Activated naive CD8-positive, alpha-beta T cell treated with anti-CD3 and anti-CD28 coated beads, Interleukin-2, amount 10 ng/mL, durations not matched to agents 7 days and 5 days (primary cell): ENCODE results near the gene HNRNPA2B1. TPM values are rescaled to one million over a fixed set of nuclear protein-coding genes. Genes with fewer than 3 reads are reported as not detected.
"Not testable (repeated sequence)": the region's sequence is repeated elsewhere in the genome, so short reads cannot be mapped to it uniquely, and the experiment has no call there.

Experiments used
- ATAC-seq: fragments of 150-1000 bp; cut with Tn5 transposase; one replicate; pipeline ENCODE4 v1.10.0; 2021; ENCODE audit warnings: low read depth, moderate library complexity
- POLR2A ChIA-PET: fragments of 350-600 bp; sonication (Branson Sonifier 250); formaldehyde crosslinking; loops from one replicate; lab custom pipeline; 2021; ENCODE audit warnings: antibody characterized with exemption; lab: Charles Lee
- DNase-seq: peaks from one replicate; pipeline ENCODE4 v3.0.0; 2021
- H3K27ac Mint-ChIP-seq: one replicate; pipeline ENCODE4 v1.8.0; 2022; ENCODE audit warnings: mild to moderate bottlenecking, mixed read lengths
- H3K27me3 Mint-ChIP-seq: one replicate; pipeline ENCODE4 v1.8.0; 2022; ENCODE audit warnings: mild to moderate bottlenecking, moderate library complexity, mixed read lengths
- H3K36me3 Mint-ChIP-seq: one replicate; pipeline ENCODE4 v1.8.0; 2021; ENCODE audit warnings: mild to moderate bottlenecking, mixed read lengths
- H3K4me1 Mint-ChIP-seq: one replicate; pipeline ENCODE4 v1.8.0; 2021; ENCODE audit warnings: mixed read lengths
- H3K4me3 Mint-ChIP-seq: one replicate; pipeline ENCODE4 v1.8.0; 2022; ENCODE audit warnings: mild to moderate bottlenecking, moderate library complexity, mixed read lengths
- H3K9me3 Mint-ChIP-seq: one replicate; pipeline ENCODE4 v1.8.0; 2021; ENCODE audit warnings: mixed read lengths
- total RNA-seq, 2 experiments: library from RNA; stranded (reverse); gene quantifications; one replicate each; pipeline ENCODE4 v1.2.3, GENCODE V29; 2021

The HNRNPA2B1 gene
- total RNA-seq, 2 experiments from 2014 or later: 653 to 667 TPM

DNA sequence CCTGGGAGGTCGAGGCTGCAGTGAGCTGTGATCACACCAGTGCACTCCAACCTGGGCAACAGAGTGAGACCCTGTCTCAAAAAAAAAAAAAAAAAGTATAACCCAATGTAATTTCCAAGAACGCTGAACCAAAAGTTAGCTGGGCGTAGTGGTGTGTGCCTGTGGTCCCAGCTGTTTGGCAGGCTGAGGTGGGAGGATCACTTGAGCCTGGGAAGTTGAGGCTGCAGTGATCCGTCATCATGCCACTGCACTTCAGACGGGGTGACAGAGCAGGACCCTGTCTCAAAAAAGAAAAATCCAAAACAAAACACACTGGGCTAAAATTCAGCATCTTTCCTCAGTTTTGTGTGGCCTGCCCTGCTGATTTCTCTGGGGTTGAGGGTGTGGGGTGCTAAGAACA is 21.1 kb downstream of the HNRNPA2B1 start:
- no peak for ATAC-seq
- Mint-ChIP-seq H3K27ac (no peak overlapping the region), H3K4me3 (no peak overlapping the region), H3K9me3 (no peaks in the 10 kb centered on the region), H3K36me3 (no peaks in the 10 kb centered on the region), H3K27me3 (no peaks in the 10 kb centered on the region), H3K4me1 (peaks cover 5% of the 10 kb centered on the region)
- no peak for DNase-seq
- POLR2A ChIA-PET: interaction anchor here (0.6 to 4.1 kb wide), 4 partner anchors 10 to 23 kb away, joined by 3 to 17 read pairs (median 4); partner anchors contain the start of genes CBX3 and HNRNPA2B1

DNA sequence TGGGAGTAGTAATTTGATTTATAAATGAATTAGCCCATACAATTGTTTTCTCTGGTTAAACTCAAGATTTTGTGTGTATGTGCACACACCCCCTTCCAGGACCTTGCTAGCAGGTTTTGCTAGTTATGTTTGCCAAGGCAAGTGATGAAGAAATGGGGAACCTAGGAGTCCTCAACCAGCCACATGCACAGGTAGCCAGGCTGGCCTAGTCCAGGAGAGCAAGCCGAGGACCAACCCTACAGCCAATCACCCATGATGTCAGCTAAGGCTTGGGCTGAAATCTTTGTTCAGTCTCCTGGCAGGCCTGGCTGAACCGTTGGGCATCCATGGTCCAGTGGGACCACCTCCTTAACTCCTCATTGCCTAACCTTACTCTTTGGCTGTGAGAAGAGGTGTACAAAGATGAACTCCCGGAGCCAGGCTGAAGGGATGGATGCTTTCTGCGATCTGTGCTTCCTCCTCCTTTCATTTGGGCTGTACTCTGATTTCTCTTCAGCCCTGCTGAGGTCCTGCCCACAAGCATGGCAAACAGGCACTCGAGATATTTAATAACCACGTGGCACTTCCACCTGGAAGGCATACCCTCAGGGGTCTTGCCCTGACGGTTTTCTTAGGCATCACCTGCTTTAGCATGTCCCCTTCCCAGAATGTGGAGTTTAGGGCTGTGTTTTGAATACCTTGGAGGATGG is 22.1 kb downstream of the HNRNPA2B1 start:
- Mint-ChIP-seq H3K36me3 (peaks cover 9% of the 10 kb centered on the region), H3K4me1 (peaks cover 13% of the 10 kb centered on the region), H3K27ac (no peak overlapping the region), H3K9me3 (no peaks in the 10 kb centered on the region), H3K4me3 (no peak overlapping the region), H3K27me3 (no peaks in the 10 kb centered on the region)
- no peak for ATAC-seq
- DNase-seq: no peak
- POLR2A ChIA-PET: interaction anchor here (1.5 kb wide), 1 partner anchor 22 kb away, joined by 3 read pairs; no protein-coding TSS in a partner anchor

DNA sequence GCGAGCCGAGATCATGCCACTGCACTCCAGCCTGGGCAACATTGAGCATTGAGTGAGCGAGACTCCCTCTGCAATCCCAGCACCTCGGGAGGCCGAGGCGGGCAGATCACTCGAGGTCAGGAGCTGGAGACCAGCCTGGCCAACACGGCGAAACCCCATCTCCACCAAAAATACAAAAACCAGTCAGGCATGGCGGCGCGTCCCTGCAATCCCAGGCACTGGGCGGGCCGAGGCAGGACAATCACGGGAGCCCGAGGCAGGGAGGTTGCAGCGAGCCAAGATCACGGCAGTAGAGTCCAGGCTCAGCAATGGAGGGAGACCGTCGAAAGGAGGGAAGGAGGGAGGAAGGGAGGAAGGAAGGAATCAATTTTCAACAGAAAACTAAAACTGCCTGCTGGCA is 23.3 kb downstream of the HNRNPA2B1 start:
- H3K27ac Mint-ChIP-seq, H3K4me3 Mint-ChIP-seq, H3K27me3 Mint-ChIP-seq, POLR2A ChIA-PET, H3K9me3 Mint-ChIP-seq, DNase-seq, ATAC-seq: not testable (repeated sequence)
- Mint-ChIP-seq H3K36me3 (peaks cover 11% of the 10 kb centered on the region), H3K4me1 (peaks cover 17% of the 10 kb centered on the region)

DNA sequence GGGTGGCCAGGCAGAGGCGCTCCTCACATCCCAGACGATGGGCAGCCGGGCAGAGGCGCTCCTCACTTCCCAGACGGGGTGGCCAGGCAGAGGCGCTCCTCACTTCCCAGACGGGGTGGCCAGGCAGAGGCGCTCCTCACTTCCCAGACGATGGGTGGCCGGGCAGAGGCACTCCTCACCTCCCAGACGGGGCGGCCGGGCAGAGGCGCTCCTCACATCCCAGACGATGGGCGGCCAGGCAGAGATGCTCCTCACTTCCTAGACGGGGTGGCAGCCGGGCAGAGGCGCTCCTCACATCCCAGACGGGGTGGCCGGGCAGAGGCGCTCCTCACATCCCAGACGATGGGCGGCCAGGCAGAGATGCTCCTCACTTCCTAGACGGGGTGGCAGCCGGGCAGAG is 23.9 kb downstream of the HNRNPA2B1 start:
- H3K9me3 Mint-ChIP-seq, DNase-seq, H3K4me3 Mint-ChIP-seq, H3K27me3 Mint-ChIP-seq, POLR2A ChIA-PET, H3K27ac Mint-ChIP-seq, ATAC-seq: not testable (repeated sequence)
- H3K36me3 Mint-ChIP-seq: peaks cover 14% of the 10 kb centered on the region
- peaks cover 17% of the 10 kb centered on the region for H3K4me1 Mint-ChIP-seq

DNA sequence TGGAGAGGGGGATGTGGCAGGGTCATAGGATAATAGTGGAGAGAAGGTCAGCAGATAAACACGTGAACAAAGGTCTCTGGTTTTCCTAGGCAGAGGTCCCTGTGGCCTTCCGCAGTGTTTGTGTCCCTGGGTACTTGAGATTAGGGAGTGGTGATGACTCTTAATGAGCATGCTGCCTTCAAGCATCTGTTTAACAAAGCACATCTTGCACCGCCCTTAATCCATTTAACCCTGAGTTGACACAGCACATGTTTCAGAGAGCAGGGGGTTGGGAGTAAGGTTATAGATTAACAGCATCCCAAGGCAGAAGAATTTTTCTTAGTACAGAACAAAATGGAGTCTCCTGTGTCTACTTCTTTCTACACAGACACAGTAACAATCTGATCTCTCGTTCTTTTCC is 24.6 kb downstream of the HNRNPA2B1 start:
- H3K27ac Mint-ChIP-seq, H3K9me3 Mint-ChIP-seq, DNase-seq, ATAC-seq, POLR2A ChIA-PET, H3K27me3 Mint-ChIP-seq, H3K4me3 Mint-ChIP-seq: not testable (repeated sequence)
- Mint-ChIP-seq H3K36me3 (peaks cover 17% of the 10 kb centered on the region), H3K4me1 (peaks cover 17% of the 10 kb centered on the region)

DNA sequence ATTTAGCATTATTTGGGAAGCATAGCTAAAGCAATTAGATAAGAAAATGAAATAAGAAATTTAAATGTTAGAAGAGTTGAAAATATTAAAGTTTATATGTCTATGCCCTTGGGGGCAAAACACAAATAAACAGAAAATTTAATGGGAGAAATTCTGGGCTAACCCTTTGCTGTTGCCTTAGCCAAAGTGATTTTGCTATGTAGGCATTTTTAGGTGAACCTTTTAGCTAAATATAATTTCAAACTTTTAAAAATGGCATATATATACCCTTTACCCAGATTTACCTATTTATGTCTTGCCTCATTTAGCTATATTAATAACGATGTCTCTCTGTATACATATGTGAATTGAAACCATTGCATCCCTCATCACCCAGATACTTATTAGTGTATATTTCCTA is 28.5 kb downstream of the HNRNPA2B1 start:
- Mint-ChIP-seq H3K36me3 (peaks cover 23% of the 10 kb centered on the region), H3K27me3 (no peaks in the 10 kb centered on the region), H3K27ac (no peak overlapping the region), H3K4me3 (no peak overlapping the region), H3K9me3 (peaks cover 2% of the 10 kb centered on the region), H3K4me1 (peaks cover 29% of the 10 kb centered on the region)
- POLR2A ChIA-PET: interaction anchor here (1.2 kb wide), 1 partner anchor 10 kb away, joined by 3 read pairs; no protein-coding TSS in a partner anchor
- ATAC-seq (no peak), DNase-seq (no peak)

DNA sequence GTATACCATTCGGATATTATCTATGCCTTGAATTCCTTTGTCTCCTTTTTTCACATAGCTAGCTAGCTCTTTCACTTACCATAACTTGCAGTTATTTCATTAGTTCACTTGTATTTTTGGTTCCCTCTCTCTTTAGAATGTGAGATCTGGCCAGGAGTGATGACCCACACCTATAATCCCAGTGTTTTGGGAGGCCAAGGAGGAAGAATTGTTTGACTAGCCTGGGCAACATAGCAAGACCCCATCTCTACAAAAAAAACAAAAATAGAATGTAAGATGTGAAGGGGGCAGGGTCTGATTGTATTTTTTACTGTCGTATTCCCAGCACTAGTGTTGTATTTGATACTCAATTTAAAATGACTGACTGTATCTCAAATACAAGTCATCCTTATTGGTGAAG is 28.9 kb downstream of the HNRNPA2B1 start:
- DNase-seq (no peak), ATAC-seq (no peak)
- no peak overlapping the region for H3K4me3 Mint-ChIP-seq
- H3K27me3 Mint-ChIP-seq: no peaks in the 10 kb centered on the region
- H3K27ac Mint-ChIP-seq: no peak overlapping the region
- peaks cover 23% of the 10 kb centered on the region for H3K36me3 Mint-ChIP-seq
- H3K4me1 Mint-ChIP-seq: peaks cover 33% of the 10 kb centered on the region
- H3K9me3 Mint-ChIP-seq: peaks cover 2% of the 10 kb centered on the region
- POLR2A ChIA-PET: interaction anchor here (1.2 kb wide), 1 partner anchor 11 kb away, joined by 3 read pairs; no protein-coding TSS in a partner anchor

DNA sequence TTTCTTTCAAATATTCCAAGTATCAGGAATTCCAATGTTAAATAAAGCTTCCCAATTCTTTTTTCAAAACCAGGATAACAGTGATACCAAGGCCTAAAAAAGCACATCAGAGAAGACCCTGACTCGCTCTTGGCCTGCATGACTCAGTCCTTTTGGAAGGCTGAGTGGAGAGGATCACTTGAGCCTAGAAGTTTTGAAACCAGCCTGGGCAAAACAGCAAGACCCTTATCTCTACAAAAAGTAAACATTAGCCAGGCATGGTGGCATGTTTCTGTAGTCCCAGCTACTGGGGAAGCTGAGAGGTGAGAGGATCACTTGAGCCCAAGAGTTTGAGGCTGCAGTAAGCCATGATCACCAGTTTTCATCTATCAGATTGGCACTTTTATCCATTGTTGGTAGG is 29.9 kb downstream of the HNRNPA2B1 start:
- DNase-seq: no peak
- Mint-ChIP-seq H3K27ac (no peak overlapping the region), H3K4me1 (peaks cover 37% of the 10 kb centered on the region), H3K36me3 (peaks cover 23% of the 10 kb centered on the region), H3K4me3 (no peak overlapping the region), H3K27me3 (no peaks in the 10 kb centered on the region), H3K9me3 (peaks cover 2% of the 10 kb centered on the region)
- POLR2A ChIA-PET: no interaction called here
- ATAC-seq: no peak

DNA sequence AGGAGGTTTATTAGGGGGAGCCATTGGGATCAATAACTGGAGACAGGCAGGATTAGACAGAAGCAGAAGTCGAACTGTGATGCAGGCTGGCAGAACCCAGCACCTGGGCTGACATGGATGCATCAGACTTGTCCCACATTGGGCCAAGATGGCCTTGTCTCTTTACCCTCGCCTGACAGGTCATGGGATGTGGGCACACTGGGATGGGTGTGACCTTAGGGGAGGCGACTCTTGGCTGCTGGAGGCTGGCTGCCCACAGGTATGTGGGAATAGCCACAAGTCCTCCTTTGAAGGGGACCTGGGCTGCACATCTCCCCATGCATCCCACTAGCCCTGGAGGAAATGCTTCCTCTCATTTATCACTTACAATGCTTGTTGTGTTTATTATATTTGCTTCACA is 31.3 kb downstream of the HNRNPA2B1 start:
- DNase-seq: no peak
- H3K27ac Mint-ChIP-seq: no peak overlapping the region
- peaks cover 2% of the 10 kb centered on the region for H3K9me3 Mint-ChIP-seq
- no peaks in the 10 kb centered on the region for H3K27me3 Mint-ChIP-seq
- peaks cover 33% of the 10 kb centered on the region for H3K4me1 Mint-ChIP-seq
- peaks cover 22% of the 10 kb centered on the region for H3K36me3 Mint-ChIP-seq
- H3K4me3 Mint-ChIP-seq: no peak overlapping the region
- no peak for ATAC-seq
- POLR2A ChIA-PET: interaction anchor here (1.0 kb wide), 1 partner anchor 13 kb away, joined by 3 read pairs; no protein-coding TSS in a partner anchor

DNA sequence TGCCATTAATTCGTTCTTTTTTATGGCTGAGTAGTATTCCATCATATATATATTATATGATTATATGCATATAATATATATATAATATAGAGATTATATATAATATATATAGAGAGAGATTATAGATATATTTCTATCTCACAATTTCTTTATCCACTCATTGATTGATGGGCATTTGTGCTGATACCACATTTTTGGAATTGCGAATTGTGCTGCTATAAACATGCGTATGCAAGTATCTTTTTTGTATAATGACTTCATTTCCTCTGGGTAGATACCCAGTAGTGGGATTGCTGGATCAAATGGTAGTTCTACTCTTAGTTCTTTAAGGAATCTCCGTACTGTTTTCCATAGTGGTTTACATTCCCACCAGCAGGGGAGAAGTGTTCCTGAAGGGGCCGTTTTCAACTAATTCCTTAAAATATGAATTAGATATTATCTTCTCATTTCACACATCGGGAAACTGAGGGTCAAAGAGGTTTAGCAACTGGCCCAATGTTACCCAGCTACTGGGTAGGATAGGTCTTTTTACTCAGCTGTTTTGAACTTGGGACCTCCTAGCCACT is 32.0 kb downstream of the HNRNPA2B1 start:
- peaks cover 19% of the 10 kb centered on the region for H3K36me3 Mint-ChIP-seq
- no peak overlapping the region for H3K27ac Mint-ChIP-seq
- peaks cover 2% of the 10 kb centered on the region for H3K9me3 Mint-ChIP-seq
- DNase-seq: no peak
- no peak for ATAC-seq
- no peak overlapping the region for H3K4me3 Mint-ChIP-seq
- H3K27me3 Mint-ChIP-seq: no peaks in the 10 kb centered on the region
- POLR2A ChIA-PET: interaction anchor here (2.5 kb wide), 1 partner anchor 19 kb away, joined by 6 read pairs; no protein-coding TSS in a partner anchor
- peaks cover 26% of the 10 kb centered on the region for H3K4me1 Mint-ChIP-seq

DNA sequence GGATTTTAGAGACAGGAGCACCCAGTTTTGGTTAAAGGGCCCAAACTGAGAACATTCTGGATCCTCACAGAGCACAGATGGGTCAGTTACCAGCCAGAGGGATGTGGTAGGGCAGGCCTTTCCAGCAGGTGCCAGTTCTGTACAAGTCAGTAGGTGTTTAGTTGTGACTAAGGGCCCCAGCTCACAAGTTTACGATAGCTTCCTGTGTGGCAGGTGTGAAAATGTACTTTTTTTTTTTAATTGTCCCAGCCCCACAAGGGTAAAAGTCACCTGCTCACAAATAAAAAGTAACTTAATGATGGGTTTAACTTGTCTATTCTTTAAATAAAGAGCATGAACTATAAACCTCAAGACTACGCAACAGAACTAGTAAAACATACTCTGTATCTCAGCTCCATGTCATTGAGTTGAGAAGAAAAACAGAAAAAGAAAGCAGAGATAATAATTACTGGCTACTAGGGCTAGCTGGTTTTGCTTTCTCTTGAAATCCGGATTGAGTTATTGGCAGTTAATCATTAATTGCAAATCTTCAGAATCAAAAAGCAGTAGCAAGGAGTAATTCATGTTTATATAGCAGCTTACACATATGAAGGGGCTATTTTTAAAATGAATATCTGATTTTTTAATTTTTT is 33.1 kb downstream of the HNRNPA2B1 start:
- H3K4me1 Mint-ChIP-seq: peaks cover 27% of the 10 kb centered on the region
- H3K36me3 Mint-ChIP-seq: peaks cover 22% of the 10 kb centered on the region

DNA sequence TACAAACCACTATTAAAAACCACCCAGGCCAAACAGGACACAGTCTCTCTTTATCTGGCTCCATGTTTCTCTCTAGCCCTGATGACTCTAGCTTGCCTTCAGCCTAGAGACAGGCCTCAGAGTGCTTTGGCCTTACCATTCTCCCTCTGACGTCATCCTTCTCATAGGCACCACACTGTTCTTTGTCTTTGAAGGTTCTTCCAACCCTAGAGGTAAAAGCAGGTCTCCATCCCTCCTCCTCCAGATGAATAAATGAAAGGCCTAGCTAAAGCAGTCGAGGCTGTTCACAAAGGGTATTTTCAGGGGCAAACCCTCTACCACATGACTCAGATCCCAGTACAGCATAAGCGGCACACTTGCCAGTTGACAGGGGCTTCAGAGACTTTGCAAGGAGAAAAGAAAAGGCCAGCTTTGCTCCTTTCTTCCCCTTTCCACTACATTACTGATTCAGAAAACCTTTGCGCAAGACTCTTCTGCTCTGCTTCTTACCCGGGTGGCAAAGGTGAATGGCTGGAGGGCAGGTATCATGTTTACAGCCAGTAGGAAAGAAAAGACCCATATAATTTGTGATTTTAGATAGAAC is 33.8 kb downstream of the HNRNPA2B1 start:
- Mint-ChIP-seq H3K4me3 (peak overlapping the region; percentile 5), H3K9me3 (peaks cover 2% of the 10 kb centered on the region), H3K27ac (peak overlapping the region; percentile 74), H3K36me3 (peaks cover 18% of the 10 kb centered on the region), H3K4me1 (peaks cover 30% of the 10 kb centered on the region), H3K27me3 (no peaks in the 10 kb centered on the region)
- DNase-seq (no peak), ATAC-seq (peak; percentile 45)
- POLR2A ChIA-PET: interaction anchor here (0.8 to 2.5 kb wide), 8 partner anchors 9 to 35 kb away, joined by 3 to 11 read pairs (median 6); partner anchors contain the start of genes CBX3 and NFE2L3

More for the DNA sequence above, 33.1 kb downstream of the HNRNPA2B1 start:
- Mint-ChIP-seq H3K9me3 (peaks cover 2% of the 10 kb centered on the region), H3K27me3 (no peaks in the 10 kb centered on the region), H3K4me3 (peak overlapping the region; percentile 5), H3K27ac (peak overlapping the region; percentile 74)
- DNase-seq (no peak), ATAC-seq (peak; percentile 81)
- POLR2A ChIA-PET: interaction anchor here (0.8 to 2.5 kb wide), 9 partner anchors 10 to 77 kb away, joined by 3 to 8 read pairs (median 6); partner anchors contain the start of genes CBX3 and NFE2L3
